Peyer's patch (tissue), 4 donors: ENCODE data around the gene CACNA1G.

Experiments
- POLR2A ChIP-seq, 2 donors: fragments of 450-650 bp; IDR thresholded peaks; one replicate each; pipeline ENCODE4 v1.5.1; 2017; ENCODE audit warnings: antibody characterized with exemption in 2 of 2, mild to moderate bottlenecking in 2 of 2, moderate library complexity in 2 of 2
- TF ChIP-seq, protein P1 (sequence below), 6 experiments: fragments of 450-650 bp in 4 of 6; fragments of 200-600 bp in 2 of 6; sonication (generic) in 1 of 6; IDR thresholded peaks; one replicate each; pipeline ENCODE4 v1.5.1; 2017 to 2019; ENCODE audit warnings: antibody characterized with exemption in 6 of 6, mild to moderate bottlenecking in 3 of 6, moderate library complexity in 1 of 6

DNA sequence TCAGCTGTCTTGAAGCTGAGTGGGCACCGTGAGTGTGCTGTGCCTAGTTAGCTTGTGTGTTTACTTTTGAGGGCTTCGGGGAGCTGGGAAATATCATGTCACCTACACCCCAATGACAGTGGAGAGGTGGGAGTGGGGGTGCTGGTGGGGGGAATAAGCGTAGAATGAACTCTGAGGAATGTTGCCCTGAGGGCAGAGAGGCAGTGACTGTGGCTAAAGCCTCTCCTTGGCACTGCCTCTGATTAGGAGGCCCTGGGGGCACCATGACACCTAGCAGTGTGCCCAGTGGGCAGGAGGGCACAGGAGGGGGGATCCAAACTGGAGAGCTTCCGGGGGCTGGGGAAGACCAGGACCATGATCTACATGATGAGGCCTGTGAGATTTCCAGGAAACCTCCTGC, 24.8 kb downstream of the CACNA1G start:
- TF ChIP-seq, protein P1, sequence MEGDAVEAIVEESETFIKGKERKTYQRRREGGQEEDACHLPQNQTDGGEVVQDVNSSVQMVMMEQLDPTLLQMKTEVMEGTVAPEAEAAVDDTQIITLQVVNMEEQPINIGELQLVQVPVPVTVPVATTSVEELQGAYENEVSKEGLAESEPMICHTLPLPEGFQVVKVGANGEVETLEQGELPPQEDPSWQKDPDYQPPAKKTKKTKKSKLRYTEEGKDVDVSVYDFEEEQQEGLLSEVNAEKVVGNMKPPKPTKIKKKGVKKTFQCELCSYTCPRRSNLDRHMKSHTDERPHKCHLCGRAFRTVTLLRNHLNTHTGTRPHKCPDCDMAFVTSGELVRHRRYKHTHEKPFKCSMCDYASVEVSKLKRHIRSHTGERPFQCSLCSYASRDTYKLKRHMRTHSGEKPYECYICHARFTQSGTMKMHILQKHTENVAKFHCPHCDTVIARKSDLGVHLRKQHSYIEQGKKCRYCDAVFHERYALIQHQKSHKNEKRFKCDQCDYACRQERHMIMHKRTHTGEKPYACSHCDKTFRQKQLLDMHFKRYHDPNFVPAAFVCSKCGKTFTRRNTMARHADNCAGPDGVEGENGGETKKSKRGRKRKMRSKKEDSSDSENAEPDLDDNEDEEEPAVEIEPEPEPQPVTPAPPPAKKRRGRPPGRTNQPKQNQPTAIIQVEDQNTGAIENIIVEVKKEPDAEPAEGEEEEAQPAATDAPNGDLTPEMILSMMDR (IDR thresholded peaks at IDR 0.05): no peak
- no peak for TF ChIP-seq POLR2A (IDR thresholded peaks at IDR 0.05)
